Measurements from ENCODE around the gene ALG11.

DNA sequence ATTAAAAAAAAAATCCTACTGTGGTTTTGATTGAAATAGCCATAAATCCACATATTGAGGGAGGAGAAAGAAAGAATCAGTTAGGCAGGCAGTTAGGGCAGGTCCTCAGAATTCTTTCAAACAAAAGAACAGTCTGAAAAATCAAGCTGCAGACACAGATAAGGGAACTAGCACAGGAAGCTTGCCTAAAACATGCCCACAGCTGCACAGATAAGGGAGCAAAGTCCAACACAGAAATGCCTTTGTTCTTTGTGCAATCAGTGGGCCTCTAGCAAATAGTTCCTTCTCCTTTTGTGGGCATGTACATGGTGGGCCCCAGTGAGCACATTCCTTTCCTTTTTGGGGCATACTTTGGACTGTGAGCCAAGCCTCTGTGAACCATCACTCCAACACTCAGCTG is 55.0 kb downstream of the ALG11 start:
- TF ChIP-seq, protein P1, sequence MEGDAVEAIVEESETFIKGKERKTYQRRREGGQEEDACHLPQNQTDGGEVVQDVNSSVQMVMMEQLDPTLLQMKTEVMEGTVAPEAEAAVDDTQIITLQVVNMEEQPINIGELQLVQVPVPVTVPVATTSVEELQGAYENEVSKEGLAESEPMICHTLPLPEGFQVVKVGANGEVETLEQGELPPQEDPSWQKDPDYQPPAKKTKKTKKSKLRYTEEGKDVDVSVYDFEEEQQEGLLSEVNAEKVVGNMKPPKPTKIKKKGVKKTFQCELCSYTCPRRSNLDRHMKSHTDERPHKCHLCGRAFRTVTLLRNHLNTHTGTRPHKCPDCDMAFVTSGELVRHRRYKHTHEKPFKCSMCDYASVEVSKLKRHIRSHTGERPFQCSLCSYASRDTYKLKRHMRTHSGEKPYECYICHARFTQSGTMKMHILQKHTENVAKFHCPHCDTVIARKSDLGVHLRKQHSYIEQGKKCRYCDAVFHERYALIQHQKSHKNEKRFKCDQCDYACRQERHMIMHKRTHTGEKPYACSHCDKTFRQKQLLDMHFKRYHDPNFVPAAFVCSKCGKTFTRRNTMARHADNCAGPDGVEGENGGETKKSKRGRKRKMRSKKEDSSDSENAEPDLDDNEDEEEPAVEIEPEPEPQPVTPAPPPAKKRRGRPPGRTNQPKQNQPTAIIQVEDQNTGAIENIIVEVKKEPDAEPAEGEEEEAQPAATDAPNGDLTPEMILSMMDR (IDR thresholded peaks at IDR 0.05 in 2 of 3, conservative IDR thresholded peaks at IDR 0.05 in 1 of 3; ENCODE audit: borderline replicate concordance in 1 of 3, insufficient read depth in 1 of 3, low read depth in 2 of 3, low read length in 2 of 3): no peak
- TF ChIP-seq, protein P2, sequence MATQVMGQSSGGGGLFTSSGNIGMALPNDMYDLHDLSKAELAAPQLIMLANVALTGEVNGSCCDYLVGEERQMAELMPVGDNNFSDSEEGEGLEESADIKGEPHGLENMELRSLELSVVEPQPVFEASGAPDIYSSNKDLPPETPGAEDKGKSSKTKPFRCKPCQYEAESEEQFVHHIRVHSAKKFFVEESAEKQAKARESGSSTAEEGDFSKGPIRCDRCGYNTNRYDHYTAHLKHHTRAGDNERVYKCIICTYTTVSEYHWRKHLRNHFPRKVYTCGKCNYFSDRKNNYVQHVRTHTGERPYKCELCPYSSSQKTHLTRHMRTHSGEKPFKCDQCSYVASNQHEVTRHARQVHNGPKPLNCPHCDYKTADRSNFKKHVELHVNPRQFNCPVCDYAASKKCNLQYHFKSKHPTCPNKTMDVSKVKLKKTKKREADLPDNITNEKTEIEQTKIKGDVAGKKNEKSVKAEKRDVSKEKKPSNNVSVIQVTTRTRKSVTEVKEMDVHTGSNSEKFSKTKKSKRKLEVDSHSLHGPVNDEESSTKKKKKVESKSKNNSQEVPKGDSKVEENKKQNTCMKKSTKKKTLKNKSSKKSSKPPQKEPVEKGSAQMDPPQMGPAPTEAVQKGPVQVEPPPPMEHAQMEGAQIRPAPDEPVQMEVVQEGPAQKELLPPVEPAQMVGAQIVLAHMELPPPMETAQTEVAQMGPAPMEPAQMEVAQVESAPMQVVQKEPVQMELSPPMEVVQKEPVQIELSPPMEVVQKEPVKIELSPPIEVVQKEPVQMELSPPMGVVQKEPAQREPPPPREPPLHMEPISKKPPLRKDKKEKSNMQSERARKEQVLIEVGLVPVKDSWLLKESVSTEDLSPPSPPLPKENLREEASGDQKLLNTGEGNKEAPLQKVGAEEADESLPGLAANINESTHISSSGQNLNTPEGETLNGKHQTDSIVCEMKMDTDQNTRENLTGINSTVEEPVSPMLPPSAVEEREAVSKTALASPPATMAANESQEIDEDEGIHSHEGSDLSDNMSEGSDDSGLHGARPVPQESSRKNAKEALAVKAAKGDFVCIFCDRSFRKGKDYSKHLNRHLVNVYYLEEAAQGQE (IDR thresholded peaks at IDR 0.05; ENCODE audit: low read depth): no peak
- TF ChIP-seq EZH2 (IDR thresholded peaks at IDR 0.05): no peak
- no peak for TF ChIP-seq CEBPB (IDR thresholded peaks at IDR 0.05; ENCODE audit: low read depth)
- TF ChIP-seq YY1 (IDR thresholded peaks at IDR 0.05; ENCODE audit: extremely low read depth, insufficient replicate concordance, low read depth, low read length): no peak
- TF ChIP-seq POLR2A (IDR thresholded peaks at IDR 0.05; ENCODE audit: borderline replicate concordance, extremely low read depth, insufficient read depth, insufficient read length): no peak
- no peak for TF ChIP-seq ZNF274 (IDR thresholded peaks at IDR 0.05; ENCODE audit: low read depth, low read length)
- TF ChIP-seq SRF (IDR thresholded peaks at IDR 0.05; ENCODE audit: low read depth): no peak
- TF ChIP-seq, protein P3, sequence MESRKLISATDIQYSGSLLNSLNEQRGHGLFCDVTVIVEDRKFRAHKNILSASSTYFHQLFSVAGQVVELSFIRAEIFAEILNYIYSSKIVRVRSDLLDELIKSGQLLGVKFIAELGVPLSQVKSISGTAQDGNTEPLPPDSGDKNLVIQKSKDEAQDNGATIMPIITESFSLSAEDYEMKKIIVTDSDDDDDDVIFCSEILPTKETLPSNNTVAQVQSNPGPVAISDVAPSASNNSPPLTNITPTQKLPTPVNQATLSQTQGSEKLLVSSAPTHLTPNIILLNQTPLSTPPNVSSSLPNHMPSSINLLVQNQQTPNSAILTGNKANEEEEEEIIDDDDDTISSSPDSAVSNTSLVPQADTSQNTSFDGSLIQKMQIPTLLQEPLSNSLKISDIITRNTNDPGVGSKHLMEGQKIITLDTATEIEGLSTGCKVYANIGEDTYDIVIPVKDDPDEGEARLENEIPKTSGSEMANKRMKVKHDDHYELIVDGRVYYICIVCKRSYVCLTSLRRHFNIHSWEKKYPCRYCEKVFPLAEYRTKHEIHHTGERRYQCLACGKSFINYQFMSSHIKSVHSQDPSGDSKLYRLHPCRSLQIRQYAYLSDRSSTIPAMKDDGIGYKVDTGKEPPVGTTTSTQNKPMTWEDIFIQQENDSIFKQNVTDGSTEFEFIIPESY (IDR thresholded peaks at IDR 0.05; ENCODE audit: extremely low read depth, insufficient replicate concordance, low read length): no peak
- TF ChIP-seq, protein P4, sequence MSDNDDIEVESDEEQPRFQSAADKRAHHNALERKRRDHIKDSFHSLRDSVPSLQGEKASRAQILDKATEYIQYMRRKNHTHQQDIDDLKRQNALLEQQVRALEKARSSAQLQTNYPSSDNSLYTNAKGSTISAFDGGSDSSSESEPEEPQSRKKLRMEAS (IDR thresholded peaks at IDR 0.05): no peak

All from HCT116 (cell line).